HG03108 (cell line): Measurements from ENCODE around the gene ZNF732.
"Not testable (repeated sequence)": the region's sequence is repeated elsewhere in the genome, so short reads cannot be mapped to it uniquely, and the experiment has no call there.

Experiments used
- ATAC-seq: cut with Tn5 transposase; IDR thresholded peaks from one replicate; pipeline ENCODE4 v1.9.1; 2021; ENCODE audit warnings: moderate library complexity; ENCODE audit not compliant: unreplicated experiment

Gene ZNF732

DNA sequence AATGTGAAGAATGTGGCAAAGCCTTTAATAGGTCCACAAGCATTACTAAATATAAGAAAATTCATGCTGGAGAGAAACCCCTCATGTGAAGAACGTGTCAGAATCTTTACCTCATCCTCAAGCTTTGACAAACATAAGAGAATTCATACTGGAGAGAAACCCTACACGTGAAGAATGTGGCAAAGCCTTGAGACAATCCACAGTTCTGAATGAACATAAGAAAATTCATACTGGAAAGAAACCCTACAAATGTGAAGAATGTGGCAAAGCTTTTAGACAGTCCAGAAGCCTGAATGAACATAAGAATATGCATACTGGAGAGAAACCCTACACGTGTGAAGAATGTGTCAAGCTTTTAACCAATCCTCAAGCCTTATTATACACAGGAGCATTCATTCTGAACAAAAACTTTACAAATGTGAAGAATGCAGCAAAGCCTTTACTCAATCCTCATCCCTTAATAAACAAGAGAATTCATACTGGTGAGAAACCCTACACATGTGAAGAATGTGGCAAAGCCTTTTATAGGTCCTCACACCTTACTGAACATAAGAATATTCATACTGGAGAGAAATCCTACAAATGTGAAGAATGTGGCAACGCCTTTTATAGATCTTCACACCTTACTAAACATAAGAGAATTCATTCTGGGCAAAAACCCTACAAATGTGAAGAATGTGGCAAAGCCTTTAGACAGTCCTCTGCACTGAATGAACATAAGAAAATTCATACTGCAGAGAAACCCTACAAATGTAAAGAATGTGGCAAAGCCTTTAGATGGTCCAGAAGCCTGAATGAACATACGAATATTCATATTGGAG, 51.1 kb downstream of the ZNF732 start:
- ATAC-seq: no peak

DNA sequence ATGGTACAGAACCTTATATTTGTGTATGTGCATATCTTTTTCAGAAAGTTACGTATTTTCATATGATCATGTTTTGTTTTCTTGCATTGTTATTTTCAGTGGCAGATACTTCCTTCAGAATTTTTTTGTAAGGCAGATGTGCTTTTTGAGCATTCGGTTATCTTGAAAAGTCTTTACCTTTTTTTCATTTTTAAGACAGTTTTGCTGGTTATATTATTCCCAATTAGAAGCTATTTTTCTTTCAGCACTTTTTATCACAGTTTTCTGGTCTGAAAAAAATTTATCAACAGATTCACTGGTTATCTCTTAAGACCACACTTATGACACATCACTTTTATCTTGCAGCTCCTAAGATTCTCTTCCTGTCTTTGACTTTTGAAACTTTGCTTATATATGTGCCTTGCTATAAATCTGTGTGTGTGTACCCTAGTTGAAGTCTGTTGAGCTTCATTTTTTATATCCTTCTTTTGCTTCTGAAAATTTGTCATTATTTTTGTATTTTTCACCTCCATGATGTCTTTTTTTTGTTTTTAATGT, 53.1 kb downstream of the ZNF732 start:
- no peak for ATAC-seq

DNA sequence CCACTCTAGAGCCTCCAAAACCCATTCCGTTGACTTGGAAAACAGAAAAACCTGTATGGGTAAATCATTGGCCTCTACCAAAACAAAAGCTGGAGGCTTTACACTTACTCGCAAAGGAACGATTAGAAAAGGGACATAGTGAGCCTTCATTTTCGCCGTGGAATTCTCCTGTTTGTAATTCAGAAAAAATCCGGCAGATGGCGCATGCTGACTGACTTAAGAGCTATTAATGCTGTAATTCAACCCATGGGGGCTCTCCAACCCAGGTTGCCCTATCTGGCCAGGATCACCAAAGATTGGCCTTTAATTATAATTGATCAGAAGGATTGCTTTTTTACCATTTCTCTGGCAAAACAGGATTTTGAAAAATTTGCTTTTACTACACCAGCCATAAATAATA, 60.8 kb downstream of the ZNF732 start:
- no peak for ATAC-seq

DNA sequence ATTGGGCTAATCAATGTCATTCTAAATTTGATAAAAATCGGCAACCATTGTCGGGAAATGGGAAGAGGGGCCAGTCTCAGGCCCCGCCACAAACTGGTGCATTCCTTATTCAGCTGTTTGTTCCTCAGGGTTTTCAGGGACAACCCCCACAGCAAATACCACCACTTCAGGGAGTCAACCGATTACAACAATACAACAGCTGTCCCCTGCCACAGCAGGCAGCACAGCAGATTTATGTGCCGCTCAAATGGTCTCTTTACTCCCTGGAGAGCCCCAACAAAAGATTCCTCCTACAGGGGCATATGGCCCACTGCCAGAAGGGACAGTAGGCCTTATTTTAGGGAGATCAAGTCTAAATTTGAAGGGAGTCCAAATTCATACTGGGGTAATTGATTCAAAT, 61.8 kb downstream of the ZNF732 start:
- no peak for ATAC-seq

DNA sequence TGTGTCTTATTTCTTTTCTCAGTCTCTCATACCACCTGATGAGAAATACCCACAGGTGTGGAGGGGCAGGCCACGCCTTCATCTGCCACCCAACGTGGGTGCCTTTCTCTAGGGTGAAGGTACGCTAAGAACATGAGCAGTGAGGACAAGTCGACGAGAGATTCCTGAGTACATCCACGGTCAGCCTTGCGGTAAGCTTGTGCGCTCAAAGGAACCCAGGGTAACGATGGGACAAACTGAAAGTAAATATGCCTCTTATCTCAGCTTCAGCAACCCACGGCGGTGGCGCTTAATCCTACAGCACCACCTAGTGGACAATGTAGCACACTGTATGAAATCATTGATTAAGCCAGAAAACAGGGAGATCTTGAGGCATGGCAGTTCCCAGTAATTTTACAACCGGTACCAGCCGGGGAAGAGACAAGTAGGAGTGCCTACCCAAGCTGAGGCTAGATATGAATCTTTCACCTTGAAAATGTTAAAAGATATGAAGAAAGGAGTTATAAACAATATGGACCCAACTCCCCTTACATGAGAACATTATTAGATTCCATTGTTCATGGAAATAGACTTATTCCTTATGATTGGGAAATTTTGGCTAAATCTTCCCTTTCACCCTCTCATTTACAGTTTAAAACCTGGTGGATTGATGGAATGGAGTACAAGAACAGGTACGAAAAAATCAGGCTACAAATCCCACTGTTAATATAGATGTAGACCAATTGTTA, 63.0 kb downstream of the ZNF732 start:
- ATAC-seq: no peak

DNA sequence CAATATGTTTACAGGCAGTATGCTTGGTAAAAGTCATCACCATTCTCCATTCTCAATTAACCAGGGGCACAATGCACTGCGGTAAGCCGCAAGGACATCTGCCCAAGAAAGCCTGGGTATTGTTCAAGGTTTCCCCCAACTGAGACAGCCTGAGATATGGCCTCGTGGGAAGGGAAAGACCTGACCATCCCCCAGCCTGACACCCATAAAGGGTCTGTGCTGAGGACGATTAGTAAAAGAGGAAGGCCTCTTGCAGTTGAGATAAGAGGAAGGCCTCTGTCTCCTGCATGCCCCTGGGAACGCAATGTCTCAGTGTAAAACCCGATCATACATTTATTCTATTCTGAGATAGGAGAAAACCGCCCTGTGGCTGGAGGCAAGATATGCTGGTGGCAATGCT, 63.9 kb downstream of the ZNF732 start:
- ATAC-seq: not testable (repeated sequence)

DNA sequence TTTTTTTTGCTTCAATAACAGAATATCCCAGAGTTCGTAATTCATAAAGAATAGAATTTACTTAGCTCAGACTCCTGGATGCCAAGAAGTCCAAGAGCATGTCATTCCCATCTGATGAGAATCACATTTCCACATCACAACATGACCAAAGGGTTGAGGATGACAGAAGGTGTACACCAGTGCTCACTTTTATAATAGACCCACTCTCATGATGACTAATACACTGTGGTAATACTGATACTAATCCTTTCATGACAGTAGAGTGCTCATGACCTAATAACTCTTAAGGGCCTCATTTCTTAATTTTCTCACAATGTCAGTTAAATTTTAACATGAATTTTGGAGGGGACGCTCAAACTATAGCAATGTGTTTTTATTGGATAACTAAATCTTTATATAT, 69.2 kb downstream of the ZNF732 start:
- no peak for ATAC-seq

DNA sequence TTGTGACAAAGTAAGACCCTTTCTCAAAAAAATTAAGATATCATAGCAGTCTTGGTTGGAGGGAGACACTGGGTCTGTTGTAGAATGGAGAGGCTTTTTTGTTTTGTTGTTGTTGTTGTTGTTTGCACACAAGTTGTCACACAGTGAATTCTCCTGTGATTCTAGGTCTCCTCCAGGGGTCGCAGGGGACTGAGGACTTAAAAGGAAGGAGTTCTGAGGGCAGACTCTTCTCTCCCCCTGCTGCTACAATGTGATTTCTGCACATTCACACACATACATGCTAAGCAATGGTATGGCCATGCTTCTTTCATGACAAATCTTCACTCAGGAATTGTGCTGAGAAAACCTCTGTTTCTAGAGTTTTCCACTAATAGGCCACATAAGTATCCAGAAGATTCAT, 71.1 kb downstream of the ZNF732 start:
- ATAC-seq: no peak

DNA sequence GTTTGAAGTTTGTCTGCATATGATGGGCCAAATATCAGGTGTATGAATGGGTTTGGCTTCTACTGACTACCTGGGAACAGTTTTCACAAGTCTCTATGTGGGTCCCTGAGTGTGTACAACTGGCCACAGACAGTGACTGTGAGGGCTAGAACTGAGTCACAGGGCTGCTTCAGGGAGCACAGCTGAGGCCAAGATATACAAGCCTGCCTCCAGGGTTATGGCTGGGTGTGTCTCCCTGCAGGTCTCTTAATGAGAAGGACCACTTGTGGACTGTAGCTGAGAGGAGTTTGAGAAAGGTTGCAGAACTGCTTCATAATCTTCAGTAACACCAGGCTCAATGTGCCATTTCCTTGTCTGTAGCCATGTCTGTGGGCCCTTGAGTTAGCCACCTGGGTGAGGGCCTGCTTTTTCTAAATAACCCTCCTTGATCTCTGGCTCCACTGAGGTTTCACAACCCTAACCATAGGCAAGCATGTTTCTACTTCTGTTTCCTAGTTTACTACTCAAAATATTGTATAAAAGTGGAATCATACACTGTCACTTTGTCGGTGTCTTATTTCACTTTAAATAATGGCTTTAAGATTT, 81.3 kb downstream of the ZNF732 start:
- no peak for ATAC-seq
